Bronchial epithelial cell (primary cell): Measurements from ENCODE around the gene RAPGEF4. TPM values are rescaled to one million over a fixed set of nuclear protein-coding genes. Genes with fewer than 3 reads are reported as not detected.

Experiments
- DNase-seq: peaks from one replicate; pipeline ENCODE4 v3.0.0-alpha.2; 2010; ENCODE audit warnings: low read depth
- FAIRE-seq: peaks from 2 replicates; lab custom pipeline; 2011; peaks lifted over from hg19 to GRCh38; lab: Jason Lieb, UNC
- H3K27me3 ChIP-seq: 2 replicates; pipeline ENCODE4 v1.5.1; 2011; ENCODE audit warnings: low read length; ENCODE audit not compliant: control insufficient read depth, insufficient read depth
- H3K36me3 ChIP-seq: 2 replicates; pipeline ENCODE4 v1.5.1; 2011; ENCODE audit warnings: low read length; ENCODE audit not compliant: control insufficient read depth, insufficient read depth
- H3K4me3 ChIP-seq: 2 replicates; pipeline ENCODE4 v1.5.1; 2011; ENCODE audit warnings: mild to moderate bottlenecking, low read depth, low read length, control low read depth
- total RNA-seq: library from RNA; depleted of rRNA; stranded (reverse); fragments of >200 nt; gene quantifications from 2 replicates; pipeline ENCODE4 v1.2.1, GENCODE V29; 2014
- TF ChIP-seq, protein P1 (sequence below): IDR thresholded peaks from 2 replicates; pipeline ENCODE4 v1.5.1; 2011; ENCODE audit warnings: mild to moderate bottlenecking, moderate library complexity, low read length, control low read depth, inconsistent platforms; ENCODE audit not compliant: insufficient read depth, severe bottlenecking

RAPGEF4 gene
- total RNA-seq, 1 donor from 2014 or later: 0.26 TPM

DNA sequence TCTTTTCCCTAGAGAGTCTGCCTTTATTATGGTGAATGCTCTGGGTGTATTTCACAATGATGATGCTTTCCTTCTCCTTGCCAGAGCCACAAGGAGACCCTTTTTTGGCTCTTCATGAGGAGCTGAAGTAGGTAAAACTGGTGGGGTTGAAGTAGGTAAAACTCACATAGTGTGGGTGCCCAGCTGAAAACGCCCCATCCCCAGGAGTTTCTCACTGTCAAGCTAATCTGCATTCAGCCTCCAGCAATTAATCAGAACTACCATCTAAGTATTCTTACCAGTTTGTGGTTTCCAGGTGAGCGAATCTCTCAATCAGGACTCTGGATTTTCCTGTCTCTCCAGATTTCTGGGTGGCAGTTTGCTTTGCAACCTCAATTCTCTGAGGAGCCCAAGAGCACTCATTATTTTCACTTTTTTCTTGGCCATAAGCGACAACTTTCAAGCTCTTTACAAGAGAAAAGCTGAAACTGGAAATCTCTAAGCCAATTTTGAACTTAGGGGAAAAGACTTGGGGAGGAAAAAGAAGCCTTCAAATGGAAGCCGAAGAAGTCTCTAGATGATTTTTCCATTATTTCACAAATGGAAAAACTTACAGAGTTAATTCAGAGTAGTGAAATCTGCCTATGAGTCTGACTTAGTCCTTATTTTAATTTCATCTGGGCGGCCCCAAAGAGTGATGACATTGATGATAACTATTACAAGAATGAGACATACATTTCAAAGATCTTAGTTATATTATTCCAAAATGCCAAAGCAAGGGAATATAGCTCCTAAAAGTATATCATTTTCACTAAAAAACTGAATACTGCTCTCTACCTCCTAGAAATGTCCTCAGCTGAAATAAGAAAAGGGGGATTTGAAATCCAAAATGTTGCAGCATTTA, 218.6 kb downstream of the RAPGEF4 start:
- Histone ChIP-seq H3K36me3 (no peaks in the 10 kb centered on the region), H3K4me3 (no peak overlapping the region), H3K27me3 (peaks cover 1% of the 10 kb centered on the region)
- FAIRE-seq (no peak), DNase-seq (peak; percentile 47)
- TF ChIP-seq, protein P1, sequence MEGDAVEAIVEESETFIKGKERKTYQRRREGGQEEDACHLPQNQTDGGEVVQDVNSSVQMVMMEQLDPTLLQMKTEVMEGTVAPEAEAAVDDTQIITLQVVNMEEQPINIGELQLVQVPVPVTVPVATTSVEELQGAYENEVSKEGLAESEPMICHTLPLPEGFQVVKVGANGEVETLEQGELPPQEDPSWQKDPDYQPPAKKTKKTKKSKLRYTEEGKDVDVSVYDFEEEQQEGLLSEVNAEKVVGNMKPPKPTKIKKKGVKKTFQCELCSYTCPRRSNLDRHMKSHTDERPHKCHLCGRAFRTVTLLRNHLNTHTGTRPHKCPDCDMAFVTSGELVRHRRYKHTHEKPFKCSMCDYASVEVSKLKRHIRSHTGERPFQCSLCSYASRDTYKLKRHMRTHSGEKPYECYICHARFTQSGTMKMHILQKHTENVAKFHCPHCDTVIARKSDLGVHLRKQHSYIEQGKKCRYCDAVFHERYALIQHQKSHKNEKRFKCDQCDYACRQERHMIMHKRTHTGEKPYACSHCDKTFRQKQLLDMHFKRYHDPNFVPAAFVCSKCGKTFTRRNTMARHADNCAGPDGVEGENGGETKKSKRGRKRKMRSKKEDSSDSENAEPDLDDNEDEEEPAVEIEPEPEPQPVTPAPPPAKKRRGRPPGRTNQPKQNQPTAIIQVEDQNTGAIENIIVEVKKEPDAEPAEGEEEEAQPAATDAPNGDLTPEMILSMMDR: no peak

DNA sequence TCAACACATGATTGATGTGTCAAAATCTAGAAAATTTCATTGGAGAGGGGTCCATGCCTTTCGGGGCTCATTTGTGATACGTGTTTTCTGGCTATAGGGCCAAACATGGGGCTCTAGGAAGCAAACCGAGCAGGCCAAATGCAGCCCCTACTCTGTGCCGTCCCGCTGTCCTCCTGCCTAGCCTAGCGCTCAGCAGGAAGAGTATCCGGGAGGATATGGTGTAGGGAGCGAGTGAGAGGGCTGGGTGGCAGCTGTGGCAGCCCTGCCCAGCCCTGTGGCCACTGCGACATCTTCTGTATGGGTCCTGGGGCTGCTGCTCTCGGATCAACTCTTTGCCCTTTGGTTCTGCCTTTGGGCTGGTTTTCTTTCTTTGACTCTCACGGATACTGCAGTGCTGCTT, 219.9 kb downstream of the RAPGEF4 start:
- Histone ChIP-seq H3K36me3 (no peaks in the 10 kb centered on the region), H3K27me3 (peaks cover 1% of the 10 kb centered on the region), H3K4me3 (no peak overlapping the region)
- DNase-seq: no peak
- TF ChIP-seq, protein P1: no peak
- FAIRE-seq: no peak

- no peak for FAIRE-seq
- Histone ChIP-seq H3K4me3 (no peak overlapping the region), H3K27me3 (peaks cover 1% of the 10 kb centered on the region), H3K36me3 (no peaks in the 10 kb centered on the region)
- DNase-seq: no peak
- TF ChIP-seq, protein P1: no peak
These were observed 222.1 kb downstream of the RAPGEF4 start for GRCh38 chr2:172957734-172958133.

DNA sequence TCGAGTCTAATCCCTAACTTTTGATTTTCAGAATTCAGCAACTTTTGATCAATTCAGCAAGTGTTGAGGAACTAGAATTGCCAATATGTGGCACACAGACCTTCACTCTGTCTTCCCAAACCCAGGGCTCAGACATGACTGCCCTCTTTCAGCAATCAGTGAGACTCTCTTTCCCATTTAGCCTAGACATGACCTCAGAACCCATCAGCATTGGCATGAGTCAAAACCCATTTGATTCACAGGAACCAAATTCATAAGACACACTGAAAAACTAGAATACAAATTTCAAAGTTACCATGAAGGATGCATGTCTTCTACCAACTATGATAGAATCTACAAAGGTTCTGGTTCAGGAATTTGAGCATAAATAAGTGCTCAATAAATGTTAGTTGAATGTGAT, 226.4 kb downstream of the RAPGEF4 start:
- H3K4me3 ChIP-seq: no peak overlapping the region
- FAIRE-seq: no peak

DNA sequence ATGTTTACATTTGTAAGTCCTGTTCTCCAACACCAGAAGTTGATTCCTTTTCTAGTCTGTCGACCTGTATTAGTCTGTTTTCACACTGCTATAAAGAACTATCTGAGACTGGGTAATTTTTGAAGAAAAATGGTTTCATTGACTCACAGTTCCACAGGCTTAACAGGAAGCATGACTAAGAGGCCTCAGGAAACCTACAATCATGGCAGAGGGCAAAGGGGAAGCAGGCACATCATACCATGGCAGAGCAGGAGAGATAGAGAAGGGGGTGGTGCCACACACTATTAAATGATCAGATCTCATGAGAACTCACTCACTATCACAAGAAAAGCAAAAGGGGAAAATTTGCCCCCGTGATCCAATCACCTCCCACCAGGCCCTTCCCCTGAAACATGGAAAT, 227.2 kb downstream of the RAPGEF4 start:
- no peak for FAIRE-seq
- TF ChIP-seq, protein P1: no peak
- Histone ChIP-seq H3K36me3 (no peaks in the 10 kb centered on the region), H3K4me3 (no peak overlapping the region), H3K27me3 (no peaks in the 10 kb centered on the region)
- DNase-seq: peak; percentile 85

More for the DNA sequence above, 226.4 kb downstream of the RAPGEF4 start:
- Histone ChIP-seq H3K27me3 (no peaks in the 10 kb centered on the region), H3K36me3 (no peaks in the 10 kb centered on the region)
- TF ChIP-seq, protein P1: no peak
- peak; percentile 38 for DNase-seq
